Esophagus (tissue), 2 donors: ENCODE measurements around the gene SDHAF4. TPM values are rescaled to one million over a fixed set of nuclear protein-coding genes. Genes with fewer than 3 reads are reported as not detected.

Experiments
- H3K27ac ChIP-seq, 2 donors: one replicate each; pipeline ENCODE4 v1.5.1; 2013; ENCODE audit warnings: low read depth in 2 of 2, mild to moderate bottlenecking in 2 of 2, inconsistent platforms in 1 of 2, low read length in 1 of 2, moderate library complexity in 1 of 2
- H3K27me3 ChIP-seq, 2 donors: one replicate each; pipeline ENCODE4 v1.6.1; 2013; ENCODE audit warnings: low read length in 2 of 2, control low read depth in 1 of 2, mild to moderate bottlenecking in 1 of 2; ENCODE audit not compliant: insufficient read depth in 2 of 2, control insufficient read depth in 1 of 2
- H3K36me3 ChIP-seq, 2 donors: one replicate each; pipeline ENCODE4 v1.6.1; 2013; ENCODE audit warnings: low read length in 1 of 2; ENCODE audit not compliant: control insufficient read depth in 2 of 2, insufficient read depth in 2 of 2
- H3K4me1 ChIP-seq, 2 donors: one replicate each; pipeline ENCODE4 v1.6.1; 2013; ENCODE audit warnings: low read length in 1 of 2; ENCODE audit not compliant: control insufficient read depth in 2 of 2, insufficient read depth in 2 of 2
- H3K4me3 ChIP-seq, 2 donors: one replicate each; pipeline ENCODE4 v1.5.1; 2013; ENCODE audit warnings: low read length in 2 of 2, mild to moderate bottlenecking in 2 of 2, low read depth in 1 of 2, moderate library complexity in 1 of 2
- H3K9me3 ChIP-seq, 2 donors: one replicate each; pipeline ENCODE4 v1.6.1; 2013; ENCODE audit warnings: mild to moderate bottlenecking in 2 of 2, low read depth in 1 of 2, low read length in 1 of 2, moderate library complexity in 1 of 2; ENCODE audit not compliant: control insufficient read depth in 2 of 2, insufficient read depth in 1 of 2
- WGBS, 2 donors: extraction: QIAGEN DNeasy Blood & Tissue Kit; methylation state at CpG; one replicate each; pipeline ENCODE4 v1.1.7; 2013; 5-methylcytosine and 5-hydroxymethylcytosine counted together
- polyA plus RNA-seq, 2 donors: library from polyadenylated mRNA; stranded (reverse); fragments of 200-250 nt; gene quantifications; one replicate each; pipeline ENCODE4 v1.2.3, GENCODE V29; 2013
- donor health status: healthy with polysubstance abuse.
- donor health status: Bipolar disorder and iron deficiency.

Gene SDHAF4
- polyA plus RNA-seq = 10 to 100 TPM in 1 of 2 donors, 1 to 10 TPM in 1; 4.9 to 10.1 TPM

DNA sequence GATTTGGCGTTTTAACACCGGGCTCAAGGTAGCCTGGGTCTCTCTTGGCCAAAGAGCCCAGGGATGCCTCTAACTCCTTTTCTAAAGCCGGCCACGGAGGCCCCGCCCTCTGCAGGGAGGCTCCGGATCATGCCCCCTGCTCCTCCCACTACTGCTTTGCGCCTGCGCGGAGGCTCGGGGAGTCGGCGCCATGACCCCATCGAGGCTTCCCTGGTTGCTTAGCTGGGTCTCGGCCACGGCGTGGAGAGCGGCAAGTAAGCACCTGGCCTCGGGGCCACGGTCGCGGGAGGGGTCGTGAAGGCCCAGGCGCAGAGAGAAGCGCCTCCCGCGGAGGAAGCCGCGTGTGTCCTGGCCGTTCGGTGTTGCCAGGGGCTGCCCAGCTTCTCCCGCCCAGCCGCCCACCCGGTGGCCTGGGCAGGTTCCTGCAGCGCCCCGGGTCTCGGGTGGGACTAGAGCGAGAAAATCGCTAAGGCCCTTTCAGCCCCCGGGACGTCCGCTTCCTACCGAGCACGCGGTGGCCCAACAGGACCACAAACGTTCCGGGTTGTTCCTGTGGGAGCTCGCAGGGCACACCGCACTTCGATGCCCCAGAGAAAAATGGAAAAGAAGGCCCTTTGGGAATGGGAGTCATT is at the start of gene SDHAF4:
SDHAF4 (plus strand) TSS at position 180 of the 632 bp plus-strand sequence; CDS start at position 191, 11 bp downstream.
- Histone ChIP-seq H3K27me3 (no peaks in the 10 kb centered on the region), H3K9me3 (no peaks in the 10 kb centered on the region), H3K36me3 (no peaks in the 10 kb centered on the region), H3K27ac (peak within 1 kb of the TSS; percentile 70 to 71), H3K4me3 (peak within 1 kb of the TSS; percentile 65 to 91), H3K4me1 (no peaks in the 10 kb centered on the region)
- WGBS, 2 donors = 0 to 1% methylated on average over 49 of the region's 49 CpGs

DNA sequence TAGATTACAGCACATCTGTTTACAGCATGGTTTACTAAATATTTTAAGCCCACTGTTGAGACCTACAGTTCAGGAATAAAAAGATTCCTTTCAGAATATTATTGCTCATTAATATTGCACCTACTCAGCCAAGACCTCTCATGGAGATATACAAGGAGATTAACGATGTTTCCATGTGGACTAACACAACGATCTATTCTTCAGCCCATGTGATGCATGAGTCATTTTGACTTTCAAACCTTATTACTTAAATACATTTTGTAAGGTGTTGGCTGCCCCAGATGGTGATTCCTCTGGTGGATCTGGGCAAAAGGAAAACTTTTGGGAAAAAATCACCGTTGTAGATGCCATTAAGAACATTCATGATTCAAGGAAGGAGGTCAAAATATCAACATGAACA is 48.0 kb upstream of the SDHAF4 start:
- Histone ChIP-seq H3K36me3 (no peaks in the 10 kb centered on the region), H3K27me3 (no peaks in the 10 kb centered on the region), H3K9me3 (no peaks in the 10 kb centered on the region), H3K4me3 (no peak overlapping the region), H3K27ac (no peak overlapping the region), H3K4me1 (no peaks in the 10 kb centered on the region)
- 77 to 83% methylated on average over 3 of the region's 3 CpGs for WGBS, 2 donors

DNA sequence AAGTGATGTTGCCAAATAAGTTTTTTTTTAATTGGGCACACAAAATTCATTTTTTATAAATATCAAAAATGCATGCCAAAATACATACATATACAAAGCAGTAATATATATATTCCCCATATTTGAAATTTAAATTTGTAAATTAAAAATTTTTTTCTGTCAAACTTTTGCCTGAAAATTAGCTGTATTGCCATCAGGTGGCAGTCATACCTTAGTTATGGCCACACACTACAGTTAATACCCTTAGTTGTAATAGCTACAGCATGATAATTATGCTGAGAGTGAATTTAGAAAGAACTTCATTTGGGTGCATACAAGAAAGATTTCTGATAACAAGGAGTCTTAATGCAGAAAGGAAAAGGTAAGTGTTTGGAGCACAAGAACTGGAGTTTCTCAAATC is 46.2 kb upstream of the SDHAF4 start:
- no peaks in the 10 kb centered on the region for H3K27me3 ChIP-seq
- no peaks in the 10 kb centered on the region for H3K4me1 ChIP-seq
- H3K9me3 ChIP-seq = no peaks in the 10 kb centered on the region
- no peak overlapping the region for H3K27ac ChIP-seq
- no peaks in the 10 kb centered on the region for H3K36me3 ChIP-seq
- H3K4me3 ChIP-seq = no peak overlapping the region

DNA sequence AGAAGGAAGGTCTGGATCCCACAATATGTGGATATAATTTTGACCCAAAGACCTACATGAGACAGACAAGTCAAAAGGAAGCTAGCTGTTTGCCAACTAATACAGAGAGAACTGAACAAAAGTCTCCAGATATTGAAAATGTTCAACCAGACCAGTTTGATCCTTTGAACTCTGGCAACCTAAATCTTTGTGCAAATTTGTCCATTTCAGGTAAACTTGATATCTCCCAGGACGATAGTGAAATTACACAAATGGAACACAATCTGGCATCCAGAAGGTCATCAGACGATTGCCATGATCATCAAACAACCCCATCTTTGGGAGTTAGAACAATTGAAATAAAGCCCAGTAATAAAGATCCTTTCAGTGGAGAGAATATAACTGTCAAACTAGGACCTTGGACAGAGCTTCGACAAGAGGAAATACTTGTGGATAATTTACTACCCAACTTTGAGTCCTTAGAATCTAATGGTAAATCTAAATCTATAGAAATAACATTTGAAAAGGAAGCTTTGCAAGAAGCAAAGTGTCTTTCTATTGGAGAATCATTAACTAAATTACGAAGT is 41.9 kb upstream of the SDHAF4 start:
- 80 to 92% methylated on average over 4 of the region's 4 CpGs for WGBS, 2 donors
- Histone ChIP-seq H3K36me3 (no peaks in the 10 kb centered on the region), H3K27ac (no peak overlapping the region)

DNA sequence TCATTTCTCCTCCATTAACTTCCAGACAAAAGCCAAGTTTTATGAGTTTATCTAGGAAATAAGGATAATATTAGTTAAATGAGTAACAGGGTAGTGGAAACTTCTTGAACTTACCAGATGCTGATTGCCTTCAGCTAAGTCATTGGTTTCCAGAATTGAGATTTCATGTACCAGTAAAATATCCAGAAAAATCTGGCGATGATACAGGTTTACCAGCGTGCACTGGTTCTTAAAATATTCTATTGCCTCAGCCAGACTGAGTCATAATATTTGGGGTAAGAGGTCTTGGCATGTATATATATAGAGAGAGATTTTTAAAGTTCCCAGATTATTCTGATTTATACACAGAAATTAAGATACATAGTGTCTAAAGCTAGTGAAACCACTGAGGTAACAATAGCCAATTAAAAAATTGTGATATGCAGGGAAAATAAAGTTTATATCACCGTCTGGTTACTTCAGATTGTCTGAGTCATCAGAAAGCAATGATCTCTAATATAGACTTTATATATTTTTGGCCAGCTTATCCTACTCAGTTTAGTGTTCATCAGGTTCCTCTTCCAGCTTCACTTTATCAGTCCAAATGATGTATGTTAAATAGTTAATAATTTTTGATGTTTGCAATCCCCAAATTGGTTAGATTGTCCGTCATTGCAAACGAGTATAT is 39.5 kb upstream of the SDHAF4 start:
- H3K4me1 ChIP-seq = no peaks in the 10 kb centered on the region
- 83 to 85% methylated on average over 5 of the region's 5 CpGs for WGBS, 2 donors
- H3K36me3 ChIP-seq = no peaks in the 10 kb centered on the region
- H3K27me3 ChIP-seq = no peaks in the 10 kb centered on the region
- no peaks in the 10 kb centered on the region for H3K9me3 ChIP-seq
- H3K27ac ChIP-seq = no peak overlapping the region
- H3K4me3 ChIP-seq = no peak overlapping the region

More for the DNA sequence above, 41.9 kb upstream of the SDHAF4 start:
- Histone ChIP-seq H3K4me1 (no peaks in the 10 kb centered on the region), H3K27me3 (no peaks in the 10 kb centered on the region), H3K4me3 (no peak overlapping the region), H3K9me3 (no peaks in the 10 kb centered on the region)

DNA sequence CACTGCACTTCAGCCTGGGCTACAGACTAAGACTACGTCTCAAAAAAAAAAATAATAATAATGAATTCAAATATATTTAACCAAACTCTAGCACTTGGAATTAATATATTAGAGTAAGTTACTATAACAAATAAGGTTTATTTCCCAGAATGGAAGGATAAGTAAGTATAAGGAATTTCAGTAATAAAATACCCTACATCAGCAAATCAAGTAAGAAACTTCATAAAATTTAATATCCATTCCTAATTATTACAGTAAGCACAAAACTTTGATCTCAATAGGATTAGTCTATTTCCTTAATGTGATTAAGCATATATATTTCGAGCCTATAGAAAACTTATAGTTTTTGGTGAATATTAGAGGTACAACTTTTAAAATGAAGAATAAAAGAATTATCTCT is 36.7 kb upstream of the SDHAF4 start:
- no peaks in the 10 kb centered on the region for H3K27me3 ChIP-seq
- H3K36me3 ChIP-seq = peaks cover under 1 to 3% of the 10 kb centered on the region in 2 donors
- no peak overlapping the region for H3K4me3 ChIP-seq
- no peak overlapping the region for H3K27ac ChIP-seq
- H3K4me1 ChIP-seq = no peaks in the 10 kb centered on the region
- H3K9me3 ChIP-seq = no peaks in the 10 kb centered on the region
- 93 to 97% methylated on average over 2 of the region's 2 CpGs for WGBS, 2 donors

DNA sequence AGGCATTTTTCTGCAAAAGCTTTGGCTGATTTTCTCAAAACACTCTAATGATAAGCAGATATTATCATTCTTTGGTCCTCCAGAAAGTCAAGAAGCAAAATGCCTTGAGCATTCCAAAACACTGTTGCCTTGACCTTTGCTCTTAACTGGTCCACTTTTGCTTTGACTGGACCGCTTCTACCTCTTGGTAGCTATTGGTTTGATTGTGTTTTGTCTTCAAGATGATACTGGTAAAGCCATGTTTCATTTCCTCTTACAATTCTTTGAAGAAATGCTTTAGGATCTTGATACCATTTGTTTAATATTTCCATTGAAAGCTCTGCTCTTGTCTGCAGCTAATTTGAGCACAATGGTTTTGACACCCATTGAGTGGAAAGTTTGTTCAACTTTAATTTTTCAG is 35.6 kb upstream of the SDHAF4 start:
- H3K36me3 ChIP-seq = peaks cover 3 to 5% of the 10 kb centered on the region in 2 donors
- H3K27ac ChIP-seq = no peak overlapping the region
- no peaks in the 10 kb centered on the region for H3K4me1 ChIP-seq
- H3K27me3 ChIP-seq = no peaks in the 10 kb centered on the region
- WGBS, 2 donors = 89% methylated on average over 1 of the region's 1 CpG
- H3K4me3 ChIP-seq = no peak overlapping the region
- H3K9me3 ChIP-seq = no peaks in the 10 kb centered on the region

DNA sequence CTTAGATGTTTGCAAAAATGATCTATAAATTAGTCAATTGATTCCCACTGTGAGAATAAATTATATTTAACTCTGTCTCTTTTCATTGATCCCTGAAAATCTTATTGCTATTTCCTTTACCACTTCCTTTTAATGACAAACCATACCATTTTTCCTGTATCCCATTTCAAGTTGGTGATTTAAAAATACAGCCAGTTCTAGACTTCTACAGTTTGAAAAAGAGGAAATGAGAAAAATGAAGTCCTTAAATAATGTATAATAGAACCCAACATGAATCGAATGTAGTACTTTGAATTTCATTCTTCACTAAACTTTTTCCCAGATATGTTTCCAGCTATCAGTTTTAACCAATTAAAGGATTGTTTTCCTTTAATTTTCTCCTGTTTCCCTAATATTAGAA is 29.5 kb upstream of the SDHAF4 start:
- 82 to 91% methylated on average over 1 of the region's 1 CpG for WGBS, 2 donors
- no peaks in the 10 kb centered on the region for H3K9me3 ChIP-seq
- H3K27ac ChIP-seq = no peak overlapping the region
- H3K36me3 ChIP-seq = peaks cover 3 to 5% of the 10 kb centered on the region in 2 donors
- no peak overlapping the region for H3K4me3 ChIP-seq
- H3K27me3 ChIP-seq = no peaks in the 10 kb centered on the region
- H3K4me1 ChIP-seq = no peaks in the 10 kb centered on the region

DNA sequence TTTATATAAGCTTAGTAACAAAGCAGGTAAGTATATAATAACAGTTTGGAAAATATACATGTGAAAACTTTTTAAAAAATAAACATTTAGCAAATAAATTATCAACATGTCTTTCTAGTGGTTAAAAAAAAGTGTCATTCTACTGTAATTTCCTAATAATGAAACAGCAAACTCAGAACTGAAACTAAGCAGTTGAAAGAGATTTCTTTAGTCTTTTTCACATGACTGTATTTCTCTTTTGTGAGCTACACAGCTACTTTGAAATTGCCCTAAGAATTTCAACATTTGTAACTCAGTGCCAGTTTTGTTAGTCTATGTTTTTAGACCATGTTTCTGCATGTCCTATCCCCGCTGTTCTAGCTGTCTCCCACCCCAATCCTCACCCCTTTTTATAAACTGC is 28.4 kb upstream of the SDHAF4 start:
- H3K36me3 ChIP-seq = peaks cover 3 to 5% of the 10 kb centered on the region in 2 donors
- H3K27me3 ChIP-seq = no peaks in the 10 kb centered on the region
- WGBS, 2 donors = 94% methylated on average over 1 of the region's 1 CpG

DNA sequence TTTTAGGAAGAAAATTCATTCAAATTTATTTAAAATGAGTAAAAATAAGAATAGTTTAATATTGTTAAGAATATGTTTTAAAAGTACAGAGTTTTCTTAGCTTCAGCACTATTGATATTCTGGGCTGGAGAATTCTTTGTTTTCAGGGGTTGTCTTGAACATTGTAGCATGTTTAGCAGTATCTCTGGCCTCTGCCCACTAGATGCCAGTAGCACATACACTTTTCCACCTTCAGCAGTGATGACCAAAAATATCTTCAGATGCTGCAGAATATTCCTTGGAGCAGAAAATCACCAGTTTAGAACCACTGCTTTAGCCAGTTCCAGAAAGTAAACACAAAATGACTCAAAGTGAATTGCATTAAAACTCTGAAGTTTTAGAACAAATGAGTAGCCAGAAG is 19.4 kb upstream of the SDHAF4 start:
- H3K36me3 ChIP-seq = no peaks in the 10 kb centered on the region
- H3K27ac ChIP-seq = no peak overlapping the region
- H3K27me3 ChIP-seq = no peaks in the 10 kb centered on the region
- H3K4me3 ChIP-seq = no peak overlapping the region
- H3K9me3 ChIP-seq = no peaks in the 10 kb centered on the region
- H3K4me1 ChIP-seq = no peaks in the 10 kb centered on the region

More for the DNA sequence above, 28.4 kb upstream of the SDHAF4 start:
- Histone ChIP-seq H3K4me3 (no peak overlapping the region), H3K9me3 (no peaks in the 10 kb centered on the region), H3K27ac (no peak overlapping the region), H3K4me1 (no peaks in the 10 kb centered on the region)
